ENCODE data around the gene MPRIP. TPM values are rescaled to one million over a fixed set of nuclear protein-coding genes. Genes with fewer than 3 reads are reported as not detected.
A peak's percentile ranks its signal among the peaks of the same experiment; 100 is the strongest.

MPRIP gene
- total and polyA plus RNA-seq, 2 experiments from 2014 or later, result 91.7 to 202 TPM

DNA sequence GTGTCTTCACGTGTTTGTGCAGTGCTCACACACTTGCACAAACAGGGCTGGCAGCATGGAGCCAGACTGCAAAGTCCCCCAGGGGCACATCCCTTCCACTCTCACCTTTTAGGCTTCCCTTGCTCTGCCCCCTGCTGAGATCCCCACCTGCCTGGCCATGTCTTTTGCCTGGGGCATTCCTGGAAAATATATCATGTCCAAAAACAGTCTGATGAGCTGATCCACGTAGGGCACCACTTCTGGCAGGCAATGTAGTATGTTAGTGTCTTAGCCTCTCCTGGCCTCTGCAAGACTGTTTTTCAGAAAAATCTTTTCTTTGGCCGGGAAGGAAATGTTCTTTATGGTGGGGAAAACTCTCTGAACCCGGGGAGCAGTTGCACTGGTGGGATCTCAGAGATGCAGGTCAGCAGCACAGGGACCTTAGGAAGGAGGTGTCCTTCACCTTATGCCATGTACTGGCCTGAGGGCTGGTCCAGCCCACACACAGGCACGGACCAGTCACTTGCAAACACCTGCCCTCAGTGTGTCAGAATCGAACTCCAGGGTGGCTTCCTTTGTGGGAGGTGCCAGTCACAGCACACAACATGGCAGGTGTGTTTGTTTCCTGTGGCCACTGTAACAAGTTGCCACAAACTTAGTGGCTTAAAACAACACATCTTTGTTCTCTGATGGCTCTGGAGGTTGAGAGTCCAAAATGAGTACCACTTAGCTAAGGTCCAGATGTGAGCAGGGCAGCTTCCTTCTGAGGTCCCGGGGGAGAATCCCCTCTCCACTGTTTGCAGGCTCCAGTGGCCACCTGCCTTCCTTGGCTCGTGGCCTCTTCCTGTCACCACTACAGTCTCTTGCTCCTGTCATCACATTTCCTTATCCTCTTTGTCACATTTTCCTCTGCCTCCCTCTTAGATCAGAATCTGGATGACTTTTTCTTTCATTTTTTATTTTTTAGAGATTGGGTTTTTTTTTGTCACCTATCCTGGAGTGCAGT, 46.6 kb downstream of the MPRIP start:
- Histone ChIP-seq H3K4me3 (no peak overlapping the region), H3K4me2 (no peak overlapping the region), H3K79me2 (peaks cover 100% of the 10 kb centered on the region), H3K4me1 (ENCODE audit: insufficient read depth) (peaks cover 19% of the 10 kb centered on the region), H3K27me3 (no peaks in the 10 kb centered on the region), H3K9me3 (ENCODE audit: low read depth) (no peaks in the 10 kb centered on the region), H3K27ac (no peak overlapping the region), H4K20me1 (ENCODE audit: insufficient read depth, poor library complexity, severe bottlenecking) (peaks cover 25% of the 10 kb centered on the region), H2AFZ (no peak overlapping the region), H3K9me2 (replicated peaks; ENCODE audit: insufficient read depth) (no peaks in the 10 kb centered on the region), H3K36me3 (replicated peaks; ENCODE audit: insufficient read depth, low read depth) (no peaks in the 10 kb centered on the region)
- no peak for DNase-seq (ENCODE audit: low spot score)
- 87% methylated on average over 8 of the region's 8 CpGs for WGBS (ENCODE audit: low lambda C conversion rate, missing lambda C conversion rate)
- no peak for TF ChIP-seq EZH2 (IDR thresholded peaks at IDR 0.05; ENCODE audit: borderline replicate concordance)

DNA sequence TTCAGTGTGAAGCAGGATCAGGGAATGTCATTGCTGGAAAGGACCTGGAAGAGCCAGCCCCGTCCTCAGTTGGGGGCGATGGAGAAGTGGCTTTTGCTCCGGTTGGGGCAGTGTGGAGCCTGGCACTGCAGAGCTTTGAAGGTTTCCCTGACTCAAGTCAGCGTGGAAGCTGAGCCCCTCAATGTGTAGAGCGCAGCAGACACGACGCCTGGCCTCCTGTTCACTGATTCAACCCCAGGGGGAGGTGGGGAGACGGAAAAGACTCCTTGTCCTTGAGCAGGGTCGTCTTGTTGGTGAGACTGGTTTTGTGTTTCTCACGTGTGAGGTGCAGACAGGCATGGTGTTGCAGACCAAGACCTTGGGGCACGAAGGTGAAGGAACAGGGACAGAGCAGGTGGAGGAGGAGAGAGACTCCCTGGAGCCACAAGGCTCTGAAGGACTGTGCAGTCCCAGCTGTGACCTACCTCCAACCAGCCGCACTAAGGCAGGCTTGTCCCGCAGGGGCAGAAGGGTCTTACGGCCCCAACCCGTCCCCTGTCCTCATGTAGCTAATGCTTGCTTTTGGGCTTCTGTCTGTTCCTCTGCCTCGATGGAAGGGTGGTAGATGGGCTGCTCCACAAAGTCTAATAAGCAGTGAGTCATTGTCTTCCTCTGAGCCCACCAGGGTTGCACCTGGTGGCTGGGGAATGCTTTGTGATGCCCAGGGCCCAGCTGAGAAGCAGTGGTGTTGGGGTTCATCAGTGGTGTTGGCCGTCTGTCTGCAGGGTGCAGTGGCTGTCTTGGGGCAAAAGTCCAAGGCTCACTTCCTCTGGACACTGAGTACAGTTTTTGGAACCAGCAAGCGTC, 47.8 kb downstream of the MPRIP start:
- Histone ChIP-seq H3K9me2 (replicated peaks; ENCODE audit: insufficient read depth) (no peaks in the 10 kb centered on the region), H3K36me3 (replicated peaks; ENCODE audit: insufficient read depth, low read depth) (no peaks in the 10 kb centered on the region), H4K20me1 (ENCODE audit: insufficient read depth, poor library complexity, severe bottlenecking) (peaks cover 21% of the 10 kb centered on the region), H3K27me3 (no peaks in the 10 kb centered on the region), H3K9me3 (ENCODE audit: low read depth) (no peaks in the 10 kb centered on the region), H3K4me3 (no peak overlapping the region), H3K4me2 (peak overlapping the region; percentile 36), H3K79me2 (peaks cover 100% of the 10 kb centered on the region), H3K27ac (peak overlapping the region; percentile 46), H3K4me1 (ENCODE audit: insufficient read depth) (peaks cover 22% of the 10 kb centered on the region), H2AFZ (no peak overlapping the region)
- 93% methylated on average over 18 of the region's 18 CpGs for WGBS (ENCODE audit: low lambda C conversion rate, missing lambda C conversion rate)
- no peak for DNase-seq (ENCODE audit: low spot score)
- TF ChIP-seq, protein P1, sequence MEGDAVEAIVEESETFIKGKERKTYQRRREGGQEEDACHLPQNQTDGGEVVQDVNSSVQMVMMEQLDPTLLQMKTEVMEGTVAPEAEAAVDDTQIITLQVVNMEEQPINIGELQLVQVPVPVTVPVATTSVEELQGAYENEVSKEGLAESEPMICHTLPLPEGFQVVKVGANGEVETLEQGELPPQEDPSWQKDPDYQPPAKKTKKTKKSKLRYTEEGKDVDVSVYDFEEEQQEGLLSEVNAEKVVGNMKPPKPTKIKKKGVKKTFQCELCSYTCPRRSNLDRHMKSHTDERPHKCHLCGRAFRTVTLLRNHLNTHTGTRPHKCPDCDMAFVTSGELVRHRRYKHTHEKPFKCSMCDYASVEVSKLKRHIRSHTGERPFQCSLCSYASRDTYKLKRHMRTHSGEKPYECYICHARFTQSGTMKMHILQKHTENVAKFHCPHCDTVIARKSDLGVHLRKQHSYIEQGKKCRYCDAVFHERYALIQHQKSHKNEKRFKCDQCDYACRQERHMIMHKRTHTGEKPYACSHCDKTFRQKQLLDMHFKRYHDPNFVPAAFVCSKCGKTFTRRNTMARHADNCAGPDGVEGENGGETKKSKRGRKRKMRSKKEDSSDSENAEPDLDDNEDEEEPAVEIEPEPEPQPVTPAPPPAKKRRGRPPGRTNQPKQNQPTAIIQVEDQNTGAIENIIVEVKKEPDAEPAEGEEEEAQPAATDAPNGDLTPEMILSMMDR (IDR thresholded peaks at IDR 0.05; ENCODE audit: poor library complexity), result no peak
- TF ChIP-seq EZH2phosphoT487 (IDR thresholded peaks at IDR 0.05; ENCODE audit: low read depth, severe bottlenecking, unreplicated experiment), result no peak
- no peak for TF ChIP-seq EZH2 (IDR thresholded peaks at IDR 0.05; ENCODE audit: borderline replicate concordance)

DNA sequence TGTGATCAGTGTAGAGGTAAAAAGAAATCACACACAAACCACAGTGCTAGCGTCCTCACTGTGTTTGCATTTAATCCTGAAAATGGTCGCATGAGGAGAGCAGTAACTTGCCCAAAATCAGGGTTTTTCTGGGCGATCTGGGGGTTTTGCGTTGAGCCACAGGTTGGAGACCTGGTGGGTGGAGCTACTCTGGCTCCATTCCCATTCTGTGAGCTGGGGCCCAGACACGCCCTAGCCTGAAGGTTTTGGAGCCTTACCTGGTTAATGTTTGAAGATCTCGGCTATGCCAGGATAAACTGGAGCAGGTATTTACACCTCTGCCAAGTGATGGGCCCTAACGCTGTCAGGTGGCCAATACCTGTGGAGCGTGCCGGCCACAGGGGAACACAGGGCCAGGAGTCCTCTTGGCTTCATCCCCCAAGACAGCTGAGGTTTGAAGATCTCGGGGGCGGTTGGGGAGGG, 48.4 kb downstream of the MPRIP start:
- H3K4me1 ChIP-seq (ENCODE audit: insufficient read depth), result peaks cover 24% of the 10 kb centered on the region
- no peaks in the 10 kb centered on the region for H3K36me3 ChIP-seq (replicated peaks; ENCODE audit: insufficient read depth, low read depth)
- no peak overlapping the region for H2AFZ ChIP-seq
- TF ChIP-seq, protein P1 (IDR thresholded peaks at IDR 0.05; ENCODE audit: poor library complexity), result no peak
- TF ChIP-seq EZH2phosphoT487 (IDR thresholded peaks at IDR 0.05; ENCODE audit: low read depth, severe bottlenecking, unreplicated experiment), result no peak
- TF ChIP-seq EZH2 (IDR thresholded peaks at IDR 0.05; ENCODE audit: borderline replicate concordance), result no peak
- H3K9me2 ChIP-seq (replicated peaks; ENCODE audit: insufficient read depth), result no peaks in the 10 kb centered on the region
- DNase-seq (ENCODE audit: low spot score), result no peak
- peak overlapping the region; percentile 36 for H3K4me2 ChIP-seq
- no peak overlapping the region for H3K4me3 ChIP-seq
- H3K27ac ChIP-seq, result peak overlapping the region; percentile 46
- no peaks in the 10 kb centered on the region for H3K9me3 ChIP-seq (ENCODE audit: low read depth)
- WGBS (ENCODE audit: low lambda C conversion rate, missing lambda C conversion rate), result 78% methylated on average over 11 of the region's 11 CpGs
- H4K20me1 ChIP-seq (ENCODE audit: insufficient read depth, poor library complexity, severe bottlenecking), result peaks cover 21% of the 10 kb centered on the region
- no peaks in the 10 kb centered on the region for H3K27me3 ChIP-seq
- H3K79me2 ChIP-seq, result peaks cover 100% of the 10 kb centered on the region
